ENCODE data around the gene PLGRKT.
"Not testable (repeated sequence)": the region's sequence is repeated elsewhere in the genome, so short reads cannot be mapped to it uniquely, and the experiment has no call there.

DNA sequence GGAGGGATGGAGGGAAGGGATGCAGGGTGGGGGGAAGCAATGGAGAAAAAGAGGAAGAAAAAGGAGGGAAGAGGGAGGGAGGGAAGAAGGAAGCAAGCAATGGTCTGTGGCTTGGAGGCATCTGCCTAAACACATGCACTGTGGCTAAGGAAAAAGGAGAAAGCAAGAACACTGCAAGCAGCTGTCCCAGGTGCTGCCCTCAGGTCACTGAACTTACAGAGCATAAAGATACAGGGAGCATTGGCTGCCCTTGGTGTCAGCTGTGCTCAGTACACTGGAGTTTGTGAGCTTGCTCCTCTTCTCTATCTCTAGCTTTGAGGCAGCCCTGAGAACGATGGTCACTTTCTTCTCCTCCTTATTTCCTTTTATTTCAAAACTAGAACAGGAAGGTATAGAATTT is 116.1 kb downstream of the PLGRKT start:
- TF ChIP-seq, protein P1, sequence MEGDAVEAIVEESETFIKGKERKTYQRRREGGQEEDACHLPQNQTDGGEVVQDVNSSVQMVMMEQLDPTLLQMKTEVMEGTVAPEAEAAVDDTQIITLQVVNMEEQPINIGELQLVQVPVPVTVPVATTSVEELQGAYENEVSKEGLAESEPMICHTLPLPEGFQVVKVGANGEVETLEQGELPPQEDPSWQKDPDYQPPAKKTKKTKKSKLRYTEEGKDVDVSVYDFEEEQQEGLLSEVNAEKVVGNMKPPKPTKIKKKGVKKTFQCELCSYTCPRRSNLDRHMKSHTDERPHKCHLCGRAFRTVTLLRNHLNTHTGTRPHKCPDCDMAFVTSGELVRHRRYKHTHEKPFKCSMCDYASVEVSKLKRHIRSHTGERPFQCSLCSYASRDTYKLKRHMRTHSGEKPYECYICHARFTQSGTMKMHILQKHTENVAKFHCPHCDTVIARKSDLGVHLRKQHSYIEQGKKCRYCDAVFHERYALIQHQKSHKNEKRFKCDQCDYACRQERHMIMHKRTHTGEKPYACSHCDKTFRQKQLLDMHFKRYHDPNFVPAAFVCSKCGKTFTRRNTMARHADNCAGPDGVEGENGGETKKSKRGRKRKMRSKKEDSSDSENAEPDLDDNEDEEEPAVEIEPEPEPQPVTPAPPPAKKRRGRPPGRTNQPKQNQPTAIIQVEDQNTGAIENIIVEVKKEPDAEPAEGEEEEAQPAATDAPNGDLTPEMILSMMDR (IDR thresholded peaks at IDR 0.05; ENCODE audit: poor library complexity, severe bottlenecking): not testable (repeated sequence)
- TF ChIP-seq EZH2 (IDR thresholded peaks at IDR 0.05; ENCODE audit: borderline replicate concordance, insufficient read depth, low read length, poor library complexity, severe bottlenecking): not testable (repeated sequence)
- TF ChIP-seq, protein P2, sequence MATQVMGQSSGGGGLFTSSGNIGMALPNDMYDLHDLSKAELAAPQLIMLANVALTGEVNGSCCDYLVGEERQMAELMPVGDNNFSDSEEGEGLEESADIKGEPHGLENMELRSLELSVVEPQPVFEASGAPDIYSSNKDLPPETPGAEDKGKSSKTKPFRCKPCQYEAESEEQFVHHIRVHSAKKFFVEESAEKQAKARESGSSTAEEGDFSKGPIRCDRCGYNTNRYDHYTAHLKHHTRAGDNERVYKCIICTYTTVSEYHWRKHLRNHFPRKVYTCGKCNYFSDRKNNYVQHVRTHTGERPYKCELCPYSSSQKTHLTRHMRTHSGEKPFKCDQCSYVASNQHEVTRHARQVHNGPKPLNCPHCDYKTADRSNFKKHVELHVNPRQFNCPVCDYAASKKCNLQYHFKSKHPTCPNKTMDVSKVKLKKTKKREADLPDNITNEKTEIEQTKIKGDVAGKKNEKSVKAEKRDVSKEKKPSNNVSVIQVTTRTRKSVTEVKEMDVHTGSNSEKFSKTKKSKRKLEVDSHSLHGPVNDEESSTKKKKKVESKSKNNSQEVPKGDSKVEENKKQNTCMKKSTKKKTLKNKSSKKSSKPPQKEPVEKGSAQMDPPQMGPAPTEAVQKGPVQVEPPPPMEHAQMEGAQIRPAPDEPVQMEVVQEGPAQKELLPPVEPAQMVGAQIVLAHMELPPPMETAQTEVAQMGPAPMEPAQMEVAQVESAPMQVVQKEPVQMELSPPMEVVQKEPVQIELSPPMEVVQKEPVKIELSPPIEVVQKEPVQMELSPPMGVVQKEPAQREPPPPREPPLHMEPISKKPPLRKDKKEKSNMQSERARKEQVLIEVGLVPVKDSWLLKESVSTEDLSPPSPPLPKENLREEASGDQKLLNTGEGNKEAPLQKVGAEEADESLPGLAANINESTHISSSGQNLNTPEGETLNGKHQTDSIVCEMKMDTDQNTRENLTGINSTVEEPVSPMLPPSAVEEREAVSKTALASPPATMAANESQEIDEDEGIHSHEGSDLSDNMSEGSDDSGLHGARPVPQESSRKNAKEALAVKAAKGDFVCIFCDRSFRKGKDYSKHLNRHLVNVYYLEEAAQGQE (IDR thresholded peaks at IDR 0.05; ENCODE audit: borderline replicate concordance): not testable (repeated sequence)
